ENCODE data around the gene ATP7B.

Gene ATP7B

DNA sequence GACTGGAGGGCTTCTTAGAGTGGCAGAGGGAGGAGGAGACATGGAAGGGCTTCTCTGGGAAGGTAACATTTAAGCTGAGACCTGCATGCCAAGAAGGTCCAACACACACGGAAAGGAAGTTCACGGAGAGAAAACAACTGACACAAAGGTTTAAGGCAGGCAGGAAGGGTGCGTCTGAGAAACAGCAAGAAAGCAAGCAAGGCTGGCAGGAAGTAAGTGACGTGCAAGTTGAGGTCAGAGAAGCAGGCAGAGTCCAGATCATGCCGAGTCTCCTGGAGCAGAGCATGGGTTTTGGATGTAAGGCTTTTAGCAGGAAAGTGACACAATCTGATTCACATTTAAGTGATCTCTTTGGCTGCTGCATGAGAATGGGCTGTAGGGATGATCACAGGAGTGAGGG lies 60.5 kb downstream of the ATP7B start:
- peak; percentile 13 for DNase-seq (ENCODE audit: low read depth)
- no peak overlapping the region for H3K4me3 ChIP-seq (replicated peaks; ENCODE audit: low read depth, low read length)
- TF ChIP-seq, protein P1, sequence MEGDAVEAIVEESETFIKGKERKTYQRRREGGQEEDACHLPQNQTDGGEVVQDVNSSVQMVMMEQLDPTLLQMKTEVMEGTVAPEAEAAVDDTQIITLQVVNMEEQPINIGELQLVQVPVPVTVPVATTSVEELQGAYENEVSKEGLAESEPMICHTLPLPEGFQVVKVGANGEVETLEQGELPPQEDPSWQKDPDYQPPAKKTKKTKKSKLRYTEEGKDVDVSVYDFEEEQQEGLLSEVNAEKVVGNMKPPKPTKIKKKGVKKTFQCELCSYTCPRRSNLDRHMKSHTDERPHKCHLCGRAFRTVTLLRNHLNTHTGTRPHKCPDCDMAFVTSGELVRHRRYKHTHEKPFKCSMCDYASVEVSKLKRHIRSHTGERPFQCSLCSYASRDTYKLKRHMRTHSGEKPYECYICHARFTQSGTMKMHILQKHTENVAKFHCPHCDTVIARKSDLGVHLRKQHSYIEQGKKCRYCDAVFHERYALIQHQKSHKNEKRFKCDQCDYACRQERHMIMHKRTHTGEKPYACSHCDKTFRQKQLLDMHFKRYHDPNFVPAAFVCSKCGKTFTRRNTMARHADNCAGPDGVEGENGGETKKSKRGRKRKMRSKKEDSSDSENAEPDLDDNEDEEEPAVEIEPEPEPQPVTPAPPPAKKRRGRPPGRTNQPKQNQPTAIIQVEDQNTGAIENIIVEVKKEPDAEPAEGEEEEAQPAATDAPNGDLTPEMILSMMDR (IDR thresholded peaks at IDR 0.05; ENCODE audit: low read length, missing control alignments): no peak

DNA sequence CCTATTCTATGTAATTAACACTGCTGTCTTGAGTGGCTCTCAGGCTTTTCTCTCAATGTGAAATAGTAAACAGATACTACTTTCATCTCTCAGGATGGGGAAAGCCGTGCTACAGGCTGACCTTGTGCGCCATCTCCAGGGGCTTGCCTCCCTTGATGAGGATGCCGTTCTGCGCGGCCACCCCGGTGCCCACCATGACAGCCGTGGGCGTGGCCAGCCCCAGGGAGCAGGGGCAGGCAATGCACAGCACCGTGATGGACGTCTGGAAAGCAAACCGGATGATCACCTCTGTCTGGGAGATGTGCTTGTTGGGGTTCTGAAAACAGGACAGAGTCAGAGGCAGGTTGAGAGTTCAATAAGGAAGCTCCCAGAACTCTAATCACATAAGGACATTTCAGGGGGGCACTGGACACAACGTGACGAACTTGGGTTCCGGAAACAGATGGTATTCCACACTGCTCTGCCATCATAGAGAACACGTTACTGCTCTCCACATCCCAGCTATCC lies 65.0 kb downstream of the ATP7B start:
- no peak overlapping the region for H3K4me3 ChIP-seq (replicated peaks; ENCODE audit: low read depth, low read length)

GRCh38 chr13:51945149-51945548 lies 66.1 kb downstream of the ATP7B start:
- no peak for DNase-seq (ENCODE audit: low read depth)
- H3K4me3 ChIP-seq (replicated peaks; ENCODE audit: low read depth, low read length): no peak overlapping the region
- TF ChIP-seq, protein P1 (IDR thresholded peaks at IDR 0.05; ENCODE audit: low read length, missing control alignments): no peak

More for the DNA sequence above, 65.0 kb downstream of the ATP7B start:
- DNase-seq (ENCODE audit: low read depth): no peak
- TF ChIP-seq, protein P1 (IDR thresholded peaks at IDR 0.05; ENCODE audit: low read length, missing control alignments): no peak

GRCh38 chr13:51944428-51944827 lies 66.8 kb downstream of the ATP7B start:
- TF ChIP-seq, protein P1 (IDR thresholded peaks at IDR 0.05; ENCODE audit: low read length, missing control alignments): no peak
- no peak for DNase-seq (ENCODE audit: low read depth)
- no peak overlapping the region for H3K4me3 ChIP-seq (replicated peaks; ENCODE audit: low read depth, low read length)

DNA sequence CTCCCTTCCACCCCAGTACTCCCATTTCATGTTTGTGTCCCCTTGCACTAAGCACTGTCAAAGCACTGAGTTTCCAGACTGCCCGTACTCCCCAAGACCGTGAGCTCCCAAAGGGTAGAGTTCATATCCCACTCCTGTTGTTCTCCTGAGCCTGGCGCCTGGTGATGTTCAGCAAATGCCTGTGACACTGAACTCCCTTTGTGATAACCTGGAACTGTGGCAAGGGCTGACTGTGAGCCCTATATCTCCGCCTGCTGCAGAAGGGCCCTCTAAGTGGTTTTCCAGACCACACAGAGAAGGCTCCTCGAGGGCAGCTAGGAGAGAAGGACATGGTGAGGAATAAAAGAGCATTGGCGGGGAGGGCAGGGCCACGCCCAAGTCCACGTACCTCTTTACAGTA lies 67.5 kb downstream of the ATP7B start:
- no peak for DNase-seq (ENCODE audit: low read depth)
- no peak overlapping the region for H3K4me3 ChIP-seq (replicated peaks; ENCODE audit: low read depth, low read length)
- TF ChIP-seq, protein P1 (IDR thresholded peaks at IDR 0.05; ENCODE audit: low read length, missing control alignments): no peak

GRCh38 chr13:51942189-51942588 lies 69.1 kb downstream of the ATP7B start:
- no peak overlapping the region for H3K4me3 ChIP-seq (replicated peaks; ENCODE audit: low read depth, low read length)
- no peak for DNase-seq (ENCODE audit: low read depth)
- TF ChIP-seq, protein P1 (IDR thresholded peaks at IDR 0.05; ENCODE audit: low read length, missing control alignments): no peak

- DNase-seq (ENCODE audit: low read depth): no peak
- TF ChIP-seq, protein P1 (IDR thresholded peaks at IDR 0.05; ENCODE audit: low read length, missing control alignments): no peak
These were observed 72.8 kb downstream of the ATP7B start for GRCh38 chr13:51938454-51938853.

More at GRCh38 chr13:51938454-51938853, 72.8 kb downstream of the ATP7B start:
- no peak overlapping the region for H3K4me3 ChIP-seq (replicated peaks; ENCODE audit: low read depth, low read length)
